ENCODE results near the gene TMEM131L.

The TMEM131L gene

DNA sequence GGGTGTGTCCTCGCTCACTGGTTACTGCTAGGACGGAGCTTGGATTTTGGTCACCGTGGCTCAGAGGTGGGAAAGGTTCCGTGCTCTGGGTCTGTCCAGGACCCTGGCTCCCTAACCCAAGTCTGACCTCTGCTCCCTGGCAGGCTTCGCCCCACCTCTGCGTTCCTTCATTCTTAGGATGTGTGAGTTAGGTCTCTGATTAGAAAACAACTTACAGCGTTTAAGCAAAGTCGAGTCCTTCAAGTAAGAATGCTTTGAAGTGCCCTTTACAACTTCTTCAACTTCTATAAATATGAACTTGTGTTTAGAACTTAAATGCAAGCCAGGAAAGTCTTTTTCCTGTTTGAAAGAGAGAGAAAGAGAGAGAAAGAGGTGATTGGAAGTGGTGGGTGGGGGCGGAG lies 218.8 kb downstream of the TMEM131L start:
- Mint-ChIP-seq H3K4me3 (peak overlapping the region; percentile 84), H3K27ac (peak overlapping the region; percentile 49), H3K9me3 (peaks cover 40% of the 10 kb centered on the region), H3K4me1 (ENCODE audit: low read depth) (peaks cover 8% of the 10 kb centered on the region), H3K36me3 (ENCODE audit: low read depth) (peaks cover 20% of the 10 kb centered on the region), H3K27me3 (ENCODE audit: low read depth) (peaks cover 45% of the 10 kb centered on the region)
- no peak for DNase-seq (ENCODE audit: low spot score)

Data from T-helper 2 cell treated with Interferon-gamma antibody and Interleukin-4, amounts not matched to agents 5 μg/mL and 100 μg/mL, for 36 hours (primary cell).